GM04503 (cell line): ENCODE data around the gene WDR70.
"Not testable (repeated sequence)": the region's sequence is repeated elsewhere in the genome, so short reads cannot be mapped to it uniquely, and the experiment has no call there.

Source experiments
- DNase-seq: peaks from one replicate; pipeline ENCODE4 v3.0.0-alpha.2; 2012; ENCODE audit warnings: low read depth

Gene WDR70

DNA sequence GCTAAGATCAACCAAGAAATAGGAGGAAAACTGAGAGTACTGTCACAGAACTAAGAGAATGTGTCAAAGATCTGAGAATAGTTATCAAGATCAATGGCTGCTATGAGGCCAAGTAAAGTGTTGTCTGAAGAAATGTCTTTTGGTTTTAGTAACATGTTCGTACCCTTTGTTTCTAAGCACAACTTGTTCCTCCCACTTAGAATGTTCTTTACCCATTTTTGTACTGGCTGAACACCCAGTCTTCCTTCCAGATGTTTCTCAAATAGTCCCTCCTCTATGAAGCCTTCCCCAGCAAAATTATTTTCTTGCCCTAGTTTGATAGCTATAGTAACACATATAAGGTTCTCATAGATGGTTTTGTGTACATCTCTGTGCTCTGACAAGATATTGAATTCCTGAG, 191.5 kb downstream of the WDR70 start:
- no peak for DNase-seq

DNA sequence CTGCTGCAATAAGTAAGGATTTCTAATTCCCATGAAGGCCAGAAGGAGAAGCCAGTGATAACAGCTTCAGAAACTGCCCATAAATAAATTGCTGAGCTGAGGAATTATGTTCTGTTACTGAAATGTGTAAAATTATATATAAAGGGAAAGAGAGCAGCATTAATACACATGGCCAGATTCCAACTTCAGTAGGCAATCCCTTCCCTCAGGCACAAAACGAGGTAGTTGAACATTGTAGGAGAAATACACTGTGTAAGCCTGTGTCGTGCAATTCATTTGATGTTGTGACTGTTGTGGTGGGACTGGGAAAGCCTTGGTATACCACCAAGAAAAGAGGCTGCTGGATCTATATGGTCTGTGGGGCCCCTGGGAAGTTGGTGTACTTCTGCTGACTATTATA, 192.9 kb downstream of the WDR70 start:
- DNase-seq, result no peak

DNA sequence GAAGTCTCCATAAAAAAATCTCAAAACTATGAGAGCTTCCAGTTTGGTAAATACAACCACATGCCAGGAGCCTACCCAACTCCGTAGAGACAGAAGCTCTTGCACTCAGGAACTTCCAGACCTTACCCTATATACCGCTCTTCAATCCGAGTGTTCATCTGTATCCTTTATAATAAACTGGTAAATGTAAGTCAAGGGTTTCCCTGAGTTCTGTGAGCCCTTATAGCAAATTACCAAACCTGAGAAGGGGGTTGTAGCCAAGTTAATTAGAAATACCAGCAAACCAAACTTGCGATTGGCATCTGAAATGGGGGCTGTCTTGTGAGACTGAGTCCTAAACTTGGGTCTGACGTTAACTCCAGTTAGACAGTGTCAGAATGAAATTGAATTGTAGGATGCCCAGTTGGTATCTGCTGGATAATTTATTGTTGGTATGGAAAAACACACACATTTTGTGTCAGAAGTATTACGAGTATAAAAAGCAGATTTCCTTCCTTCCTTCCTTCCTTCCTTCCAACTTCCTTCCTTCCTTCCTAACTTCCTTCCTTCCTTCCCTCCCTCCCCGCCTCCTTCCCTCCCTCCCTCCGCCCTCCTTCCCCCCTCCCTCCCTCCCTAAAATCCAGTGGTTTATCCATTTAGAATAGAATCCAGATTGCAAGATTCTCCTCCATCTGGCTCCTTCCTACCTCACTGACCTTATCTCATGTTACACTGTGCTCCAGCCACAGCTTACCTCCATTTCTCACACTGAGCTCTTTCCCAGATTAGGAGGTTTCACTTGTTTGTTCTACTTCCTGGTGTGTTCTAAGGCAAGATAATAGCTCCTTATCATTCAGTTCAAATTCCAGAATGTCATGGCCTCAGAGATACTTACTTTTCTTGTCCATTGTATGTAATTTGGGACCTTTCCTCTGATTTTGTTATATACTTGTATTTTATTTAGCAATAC, 196.7 kb downstream of the WDR70 start:
- DNase-seq, result no peak

DNA sequence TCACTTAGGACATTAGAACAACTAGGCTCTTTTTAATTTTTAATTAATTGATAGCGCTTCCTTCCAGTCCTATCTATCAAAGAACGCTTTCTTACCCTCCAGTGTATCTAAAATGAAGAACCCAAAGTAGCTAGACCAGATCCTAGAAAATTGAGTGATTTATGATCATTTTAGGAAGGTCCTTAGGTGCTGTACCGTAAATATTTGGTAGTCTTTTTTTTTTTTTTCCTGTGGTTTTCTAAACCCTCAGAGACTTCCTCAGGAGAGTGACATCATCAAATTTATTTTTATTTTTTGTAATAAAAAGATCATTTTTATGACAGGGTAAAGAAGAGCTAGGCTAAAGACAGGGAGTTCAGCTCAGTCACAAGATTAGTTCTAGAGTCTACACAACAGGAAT, 197.4 kb downstream of the WDR70 start:
- DNase-seq, result no peak

DNA sequence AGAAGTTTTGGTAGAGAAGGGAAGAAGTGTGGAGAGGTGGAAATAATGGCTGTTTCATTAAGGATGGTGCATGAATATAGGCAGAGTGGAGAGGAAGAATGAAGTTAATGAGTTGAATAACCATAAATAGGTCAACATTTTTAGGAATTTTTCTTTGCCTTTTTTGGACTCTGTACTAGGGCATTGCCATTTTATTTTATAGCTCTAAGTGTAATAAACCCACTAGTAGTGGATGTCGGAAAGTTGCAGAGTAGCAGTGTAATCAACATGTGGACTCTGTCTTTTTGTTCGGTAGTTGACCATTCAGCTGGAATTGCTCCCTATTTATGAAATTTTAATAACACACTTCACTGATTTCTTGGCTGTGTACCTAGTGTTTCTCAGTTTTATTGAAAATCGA, 199.1 kb downstream of the WDR70 start:
- no peak for DNase-seq

DNA sequence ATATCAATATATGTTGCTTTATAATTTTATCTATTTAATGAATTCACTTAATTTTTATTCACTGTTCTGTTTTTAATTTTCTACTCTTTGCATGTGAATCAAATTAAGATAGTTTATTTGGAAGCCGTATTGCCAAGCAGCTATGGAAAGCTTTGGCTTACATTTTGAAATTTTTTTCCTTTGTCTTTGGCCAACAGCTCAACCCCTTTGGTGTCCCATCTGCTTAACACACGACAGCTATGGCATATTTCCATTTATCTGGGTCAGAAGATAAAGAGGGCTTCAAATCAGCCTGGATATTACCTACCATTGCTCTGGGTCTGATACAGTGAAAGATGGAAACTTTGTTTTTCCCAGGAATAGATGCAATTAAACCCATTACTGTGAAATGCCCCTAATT, 201.0 kb downstream of the WDR70 start:
- no peak for DNase-seq

DNA sequence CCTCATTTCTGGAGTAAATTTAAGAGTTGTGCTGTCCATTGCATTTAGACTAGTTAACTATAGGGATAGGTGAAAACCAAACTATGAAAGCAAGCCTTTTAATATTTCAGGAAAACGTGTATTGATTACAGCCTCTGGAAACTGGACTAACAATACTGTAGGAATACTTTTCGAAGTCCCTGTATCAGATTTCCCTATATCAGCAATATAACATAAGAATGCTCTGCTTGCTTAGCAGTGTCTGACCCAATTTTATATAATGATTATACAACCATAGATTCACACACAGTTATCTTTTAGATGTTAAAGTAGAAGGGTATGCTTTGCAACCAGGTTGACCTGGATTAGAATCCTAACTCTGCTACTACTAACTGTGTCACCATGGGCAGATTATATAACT, 203.1 kb downstream of the WDR70 start:
- DNase-seq, result no peak

DNA sequence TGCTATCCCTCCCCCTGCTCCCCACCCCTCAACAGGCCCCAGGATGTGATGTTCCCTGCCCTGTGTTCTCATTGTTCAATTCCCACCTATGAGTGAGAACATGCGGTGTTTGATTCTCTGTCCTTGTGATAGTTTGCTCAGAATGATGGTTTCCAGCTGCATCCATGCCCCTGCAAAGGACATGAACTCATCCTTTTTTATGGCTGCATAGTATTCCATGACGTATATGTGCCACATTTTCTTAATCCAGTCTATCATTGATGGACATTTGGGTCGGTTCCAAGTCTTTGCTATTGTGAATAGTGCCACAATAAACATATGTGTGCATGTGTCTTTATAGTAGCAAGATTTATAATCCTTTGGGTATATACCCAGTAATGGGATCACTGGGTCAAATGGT, 214.2 kb downstream of the WDR70 start:
- not testable (repeated sequence) for DNase-seq

DNA sequence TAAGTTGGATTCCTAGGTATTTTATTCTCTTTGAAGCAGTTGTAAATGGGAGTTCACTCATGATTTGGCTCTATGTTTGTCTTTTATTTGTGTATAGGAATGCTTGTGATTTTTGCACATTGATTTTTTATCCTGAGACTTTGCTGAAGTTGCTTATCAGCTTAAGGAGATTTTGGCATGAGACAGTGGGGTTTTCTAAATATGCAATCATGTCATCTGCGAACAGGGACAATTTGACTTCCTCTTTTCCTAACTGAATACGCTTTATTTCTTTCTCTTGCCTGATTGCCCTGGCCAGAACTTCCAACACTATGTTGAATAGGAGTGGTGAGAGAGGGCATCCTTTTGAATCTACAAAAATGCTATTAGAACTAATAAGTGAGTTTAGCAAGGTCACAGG, 215.7 kb downstream of the WDR70 start:
- DNase-seq, result not testable (repeated sequence)

DNA sequence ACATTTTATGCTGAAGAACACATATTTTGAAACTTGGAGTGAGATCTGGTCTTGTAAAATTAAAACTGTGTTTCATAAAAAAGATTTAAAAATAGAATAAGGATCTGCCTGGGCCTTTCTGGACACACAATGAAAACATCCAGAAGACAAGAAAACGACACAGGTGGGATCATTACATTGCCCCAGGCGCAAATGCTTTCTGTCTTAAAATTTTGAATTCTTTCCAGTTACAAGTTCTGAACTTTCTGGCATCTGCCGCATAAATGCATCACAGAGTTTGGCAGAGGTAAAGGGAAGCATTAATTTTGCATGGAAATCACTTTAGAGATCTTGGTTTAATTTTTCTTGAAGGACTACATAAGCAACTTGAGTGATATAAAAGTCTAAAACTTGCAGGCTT, 219.6 kb downstream of the WDR70 start:
- DNase-seq, result no peak

DNA sequence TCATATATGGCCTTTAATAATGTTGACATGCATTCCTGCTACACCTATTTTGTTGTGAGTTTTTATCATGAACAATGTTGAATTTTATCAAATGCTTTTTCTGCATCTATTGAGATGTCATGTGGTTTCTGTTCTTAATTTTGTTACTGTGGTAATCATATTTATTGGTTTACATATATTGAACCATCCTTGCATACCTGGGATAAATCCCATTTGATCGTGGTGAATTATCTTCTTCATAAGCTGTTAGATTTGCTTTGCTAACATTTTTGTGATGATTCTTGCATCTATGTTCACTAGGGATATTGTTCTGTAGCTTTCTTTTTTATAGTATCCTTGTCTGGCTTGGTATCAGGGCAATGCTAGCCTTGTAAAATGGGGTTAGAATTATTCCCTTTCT, 222.0 kb downstream of the WDR70 start:
- no peak for DNase-seq

DNA sequence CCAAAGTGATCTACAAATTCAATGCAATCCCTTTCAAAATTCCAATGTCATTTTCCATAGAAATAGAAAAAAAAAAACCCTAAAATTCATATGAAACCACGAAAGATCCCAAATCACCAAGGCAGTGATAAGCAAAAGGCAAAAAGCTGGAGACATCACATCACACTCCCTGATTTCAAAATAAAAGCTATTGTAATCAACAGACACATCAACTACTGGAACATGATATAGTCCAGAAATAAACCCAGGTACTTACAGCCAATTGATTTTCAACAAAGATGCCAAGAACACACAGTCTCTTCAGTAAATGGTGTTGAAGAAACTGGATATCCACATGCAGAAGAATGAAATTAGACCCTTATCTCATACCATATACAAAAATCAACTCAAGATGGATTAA, 224.0 kb downstream of the WDR70 start:
- no peak for DNase-seq

DNA sequence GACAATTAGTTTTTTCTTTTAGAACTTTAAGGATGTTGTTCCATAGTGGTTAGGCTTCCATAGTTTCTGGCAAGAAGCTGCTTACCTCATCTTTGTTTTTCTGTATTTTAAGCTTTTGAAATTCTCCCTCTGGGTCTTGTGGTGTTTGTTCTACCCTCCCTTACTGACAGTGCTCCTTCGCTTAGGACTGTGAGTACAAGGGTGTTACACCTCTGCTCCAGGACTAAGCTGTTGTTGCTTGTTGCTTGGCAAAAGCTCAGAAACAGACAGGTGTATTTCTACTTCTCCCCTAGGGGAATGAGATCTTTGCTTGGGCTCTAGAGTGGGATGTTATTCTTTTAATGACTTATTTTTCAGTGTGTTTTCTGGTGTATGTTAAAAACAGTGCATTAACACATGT, 225.2 kb downstream of the WDR70 start:
- no peak for DNase-seq

DNA sequence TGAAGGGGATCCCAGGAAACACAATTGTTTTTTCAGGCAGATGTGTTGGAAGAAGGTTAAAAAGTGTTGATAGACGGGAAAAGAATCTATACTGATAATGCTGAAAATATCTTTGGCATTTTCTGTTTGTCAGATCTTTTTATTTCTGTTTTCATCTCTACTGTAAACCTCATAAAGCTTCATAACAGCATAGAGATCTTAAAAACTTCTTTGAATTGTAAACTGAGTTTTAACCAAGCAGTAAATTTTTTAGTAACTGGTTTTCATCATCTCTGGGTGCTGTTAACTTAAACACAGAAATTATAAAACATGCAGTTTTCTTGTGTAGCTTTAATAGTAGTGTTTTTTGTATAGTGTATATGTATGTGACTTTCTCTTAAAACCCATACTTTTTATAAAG, 227.0 kb downstream of the WDR70 start:
- DNase-seq, result no peak

DNA sequence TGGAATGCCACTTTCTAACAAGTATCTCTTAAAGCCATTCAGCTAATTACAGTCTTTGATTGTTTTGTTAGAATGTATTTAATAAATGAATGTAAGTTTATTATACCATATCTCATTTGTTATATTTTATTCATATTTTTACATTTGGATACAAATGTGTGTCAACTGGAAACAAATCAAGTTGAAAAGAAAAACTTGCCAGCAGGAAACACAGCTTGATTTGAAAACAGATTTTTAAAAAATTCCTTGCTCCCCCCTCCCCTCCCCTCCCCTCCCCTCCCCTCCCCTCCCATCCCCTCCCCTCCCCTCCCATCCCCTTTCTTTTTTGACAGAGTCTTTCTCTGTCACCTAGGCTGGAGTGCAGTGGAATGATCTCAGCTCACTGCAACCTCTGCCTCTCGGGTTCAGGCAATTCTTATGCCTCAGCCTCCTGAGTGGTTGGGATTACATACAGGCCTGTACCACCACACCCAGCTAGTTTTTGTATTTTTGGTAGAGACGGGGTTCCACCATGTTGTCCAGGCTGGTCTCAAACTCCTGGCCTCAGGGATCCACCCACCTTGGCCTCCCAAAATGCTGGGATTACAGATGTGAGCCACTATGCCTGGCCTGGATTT, 227.6 kb downstream of the WDR70 start:
- no peak for DNase-seq

DNA sequence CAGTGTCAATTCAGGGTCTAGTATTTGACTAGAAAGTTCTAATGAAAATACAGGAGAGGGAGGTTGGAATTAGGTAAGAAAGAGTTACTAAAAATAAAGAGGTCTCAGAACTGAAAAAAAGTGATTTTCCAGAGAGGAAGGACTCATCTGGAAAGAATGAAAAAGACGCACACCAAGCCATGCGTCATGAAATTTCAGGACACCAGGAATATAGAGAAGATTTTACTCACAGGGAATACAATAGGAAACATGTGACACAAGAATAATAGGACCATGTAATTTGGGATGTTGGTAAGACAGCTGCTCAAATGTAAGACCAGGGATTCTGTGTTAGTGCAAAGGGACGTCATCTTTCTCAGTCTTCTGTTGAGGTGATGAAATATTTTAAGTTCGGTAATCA, 236.1 kb downstream of the WDR70 start:
- DNase-seq, result peak; percentile 84

DNA sequence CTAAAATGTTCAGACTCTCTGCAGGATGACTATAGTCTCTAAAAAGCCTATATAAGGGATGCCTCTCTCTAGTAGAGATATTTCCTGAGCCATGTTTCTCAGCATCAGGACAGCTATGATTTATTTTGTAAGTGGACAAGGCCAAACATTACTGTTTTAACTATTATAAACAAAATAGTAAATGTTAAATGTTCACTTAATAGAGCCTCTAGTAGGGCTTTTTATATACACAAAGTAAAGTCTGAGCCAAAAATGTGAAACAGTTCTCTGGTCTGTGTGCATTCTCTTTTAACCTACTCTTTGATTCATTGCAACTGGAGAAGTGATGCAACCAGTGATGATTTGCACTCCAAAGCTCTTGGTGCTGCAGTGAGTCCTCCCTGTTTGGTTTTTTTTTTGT, 240.2 kb downstream of the WDR70 start:
- peak; percentile 41 for DNase-seq

DNA sequence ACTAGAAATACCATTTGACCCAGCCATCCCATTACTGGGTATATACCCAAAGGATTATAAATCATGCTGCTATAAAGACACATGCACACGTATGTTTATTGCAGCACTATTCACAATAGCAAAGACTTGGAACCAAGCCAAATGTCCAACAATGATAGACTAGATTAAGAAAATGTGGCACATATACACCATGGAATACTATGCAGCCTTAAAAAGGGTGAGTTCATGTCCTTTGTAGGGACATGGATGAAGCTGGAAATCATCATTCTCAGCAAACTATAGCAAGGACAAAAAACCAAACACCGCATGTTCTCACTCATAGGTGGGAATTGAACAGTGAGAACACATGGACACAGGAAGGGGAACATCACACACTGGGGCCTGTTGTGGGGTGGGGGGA, 243.2 kb downstream of the WDR70 start:
- not testable (repeated sequence) for DNase-seq

DNA sequence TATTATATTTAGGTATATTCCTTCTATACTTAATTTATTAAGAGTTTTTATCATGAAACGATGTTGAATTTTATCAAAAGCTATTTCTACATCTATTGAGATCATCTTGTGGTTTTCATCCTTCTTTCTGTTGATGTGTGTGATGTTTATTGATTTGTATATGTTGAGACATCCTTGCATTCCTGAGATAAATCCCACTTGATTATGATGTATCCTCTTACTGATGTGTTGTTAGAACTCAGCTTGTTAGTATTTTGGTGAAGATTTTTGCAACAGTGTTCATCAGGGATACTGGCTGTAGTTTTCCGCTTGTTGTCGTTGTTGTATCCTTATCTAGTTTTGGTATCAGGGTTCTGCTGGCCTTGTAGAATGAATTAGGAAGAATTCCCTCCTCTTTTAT, 247.1 kb downstream of the WDR70 start:
- DNase-seq, result no peak

DNA sequence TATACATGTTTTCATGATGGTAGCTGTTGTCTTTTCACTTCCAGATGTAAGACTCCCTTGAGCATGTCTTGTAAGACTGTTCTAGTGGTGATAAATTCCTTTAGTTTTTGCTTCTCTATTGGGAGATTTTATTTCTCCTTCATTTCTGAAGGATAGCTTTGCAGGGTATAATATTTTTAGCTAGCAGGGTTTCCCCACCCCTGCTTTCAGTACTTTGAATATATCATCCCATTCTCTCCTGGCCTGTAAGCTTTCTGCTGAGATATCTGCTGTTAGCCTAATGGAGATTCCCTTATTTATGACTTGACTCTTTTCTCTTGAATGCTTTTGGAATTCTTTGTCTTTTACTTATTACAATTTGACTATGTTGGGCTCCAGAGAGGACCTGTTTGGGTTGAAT, 249.8 kb downstream of the WDR70 start:
- no peak for DNase-seq

DNA sequence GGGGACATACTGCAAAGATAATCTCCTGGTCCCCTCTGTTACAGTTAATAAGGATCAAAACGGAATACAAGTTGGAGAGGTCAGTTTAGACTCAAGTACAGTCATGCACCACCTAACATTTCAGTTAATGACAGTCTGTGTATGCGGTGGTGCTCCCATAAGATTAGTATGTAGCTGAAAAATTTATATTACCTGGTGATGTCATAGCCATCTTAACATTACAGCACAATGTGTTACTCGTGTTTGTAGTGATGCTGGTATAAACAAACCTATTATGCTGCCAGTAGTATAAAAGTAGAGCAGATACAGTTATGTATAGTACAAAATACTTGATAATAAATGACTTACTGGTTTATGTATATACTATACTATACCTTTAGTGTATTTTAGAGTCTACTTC, 252.8 kb downstream of the WDR70 start:
- DNase-seq, result no peak

DNA sequence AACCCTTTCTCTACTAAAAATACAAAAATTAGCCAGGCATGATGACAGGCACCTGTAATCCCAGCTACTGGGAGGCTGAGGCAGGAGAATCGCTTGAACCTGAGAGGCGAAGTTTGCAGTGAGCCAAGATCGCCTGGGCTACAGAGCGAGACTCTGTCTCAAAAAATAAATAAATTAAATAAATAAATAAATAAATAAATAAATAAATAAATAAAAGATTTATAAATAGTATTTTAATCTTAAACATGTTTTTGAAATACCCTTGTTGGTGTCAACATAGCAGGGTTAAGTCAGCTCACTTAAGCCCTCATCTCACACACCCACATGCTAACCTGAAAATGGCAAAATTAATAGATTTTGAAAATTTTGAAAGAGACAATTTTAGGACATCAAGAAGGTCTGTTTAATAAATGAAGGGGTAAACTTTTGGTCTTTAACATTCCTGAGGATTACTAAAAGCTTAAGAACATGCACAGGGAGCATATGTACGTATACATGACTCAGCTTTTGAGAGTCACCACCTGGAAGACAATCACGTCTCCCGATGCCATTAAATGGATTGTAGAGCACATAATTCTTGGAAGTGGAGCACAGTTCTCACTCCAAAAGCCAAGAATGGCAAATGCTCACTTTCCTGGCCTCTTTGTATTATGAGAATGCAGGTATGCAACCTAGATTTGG, 258.2 kb downstream of the WDR70 start:
- no peak for DNase-seq

DNA sequence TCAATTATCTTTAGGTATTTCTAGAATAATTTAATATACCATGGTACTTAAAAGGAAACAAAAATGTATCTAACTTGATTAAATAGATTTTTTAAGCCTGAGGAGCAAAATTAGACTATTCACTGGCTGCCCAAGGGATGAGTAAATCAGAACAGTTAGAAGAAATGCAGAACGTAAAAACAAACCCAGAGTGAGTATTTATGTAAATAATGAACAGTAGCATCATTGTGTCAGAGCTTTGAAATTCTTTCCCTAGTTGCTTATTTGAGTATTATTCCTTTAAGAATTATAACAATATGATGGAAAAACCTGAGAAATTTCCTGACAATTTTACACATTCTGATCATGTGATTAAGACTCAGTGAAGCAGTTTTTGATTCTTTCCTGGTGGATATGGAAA, 259.8 kb downstream of the WDR70 start:
- no peak for DNase-seq
